RWPE2 (cell line): ENCODE results near the gene OIP5.

ENCODE experiments used
- ATAC-seq: fragments of 200-7000 bp; cut with Tn5 transposase; 3 replicates; pipeline ENCODE4 v1.9.1; 2021; ENCODE audit warnings: low read depth
- DNase-seq: peaks from one replicate; pipeline ENCODE4 v3.0.0-alpha.2; 2020; ENCODE audit warnings: low spot score
- H3K27ac ChIP-seq: fragments of 450-650 bp; 2 replicates; pipeline ENCODE4 v1.5.1; 2017; ENCODE audit warnings: mild to moderate bottlenecking; ENCODE audit not compliant: poor library complexity, severe bottlenecking
- H3K27me3 ChIP-seq: fragments of 250-450 bp; sonication (Bioruptor Pico); 2 replicates; pipeline ENCODE4 v1.5.1; 2021; ENCODE audit warnings: mild to moderate bottlenecking, moderate library complexity; ENCODE audit not compliant: insufficient read depth, poor library complexity, severe bottlenecking
- H3K36me3 ChIP-seq: fragments of 250-450 bp; sonication (Bioruptor Pico); 2 replicates; pipeline ENCODE4 v1.5.1; 2020; ENCODE audit warnings: low read depth, mild to moderate bottlenecking, moderate library complexity
- H3K4me1 ChIP-seq: fragments of 250-450 bp; sonication (Bioruptor Pico); 2 replicates; pipeline ENCODE4 v1.5.1; 2021; ENCODE audit warnings: mild to moderate bottlenecking, moderate library complexity; ENCODE audit not compliant: insufficient read depth, poor library complexity, severe bottlenecking
- H3K4me3 ChIP-seq: fragments of 250-450 bp; sonication (Bioruptor Pico); 2 replicates; pipeline ENCODE4 v1.5.1; 2021; ENCODE audit warnings: mild to moderate bottlenecking, moderate library complexity; ENCODE audit not compliant: severe bottlenecking
- H3K9me3 ChIP-seq: fragments of 250-450 bp; sonication (Bioruptor Pico); 2 replicates; pipeline ENCODE4 v1.5.1; 2021; ENCODE audit warnings: mild to moderate bottlenecking, moderate library complexity; ENCODE audit not compliant: severe bottlenecking
- CTCF ChIP-seq: fragments of 450-650 bp; IDR thresholded peaks from one replicate; pipeline ENCODE4 v1.5.1; 2017; ENCODE audit warnings: mild to moderate bottlenecking, moderate library complexity; ENCODE audit not compliant: poor library complexity, severe bottlenecking

Gene OIP5

GRCh38 chr15:41292521-41292920 lies 39.9 kb downstream of the OIP5 start:
- H3K36me3 ChIP-seq: peaks cover 87% of the 10 kb centered on the region
- no peak overlapping the region for H3K27ac ChIP-seq
- no peaks in the 10 kb centered on the region for H3K4me1 ChIP-seq
- no peak for TF ChIP-seq CTCF
- ATAC-seq: no peak
- H3K4me3 ChIP-seq: no peak overlapping the region
- H3K9me3 ChIP-seq: no peaks in the 10 kb centered on the region
- no peaks in the 10 kb centered on the region for H3K27me3 ChIP-seq
- no peak for DNase-seq

- no peak for TF ChIP-seq CTCF
- no peak for DNase-seq
- H3K9me3 ChIP-seq: no peaks in the 10 kb centered on the region
- H3K36me3 ChIP-seq: peaks cover 87% of the 10 kb centered on the region
- no peak overlapping the region for H3K4me3 ChIP-seq
- no peak overlapping the region for H3K27ac ChIP-seq
- H3K27me3 ChIP-seq: no peaks in the 10 kb centered on the region
- no peaks in the 10 kb centered on the region for H3K4me1 ChIP-seq
- ATAC-seq: no peak
Measured at GRCh38 chr15:41291065-41291631, 41.2 kb downstream of the OIP5 start.

GRCh38 chr15:41289953-41290352 lies 42.4 kb downstream of the OIP5 start:
- ATAC-seq (no peak), DNase-seq (no peak)
- no peak for TF ChIP-seq CTCF
- H3K9me3 ChIP-seq: no peaks in the 10 kb centered on the region
- H3K36me3 ChIP-seq: peaks cover 90% of the 10 kb centered on the region
- no peaks in the 10 kb centered on the region for H3K27me3 ChIP-seq
- H3K27ac ChIP-seq: no peak overlapping the region
- peaks cover 8% of the 10 kb centered on the region for H3K4me1 ChIP-seq
- H3K4me3 ChIP-seq: no peak overlapping the region

GRCh38 chr15:41288464-41288863 lies 43.9 kb downstream of the OIP5 start:
- H3K9me3 ChIP-seq: no peaks in the 10 kb centered on the region
- H3K4me1 ChIP-seq: peaks cover 9% of the 10 kb centered on the region
- TF ChIP-seq CTCF: no peak
- peaks cover 78% of the 10 kb centered on the region for H3K36me3 ChIP-seq
- H3K4me3 ChIP-seq: no peak overlapping the region
- no peak overlapping the region for H3K27ac ChIP-seq
- ATAC-seq: no peak
- no peaks in the 10 kb centered on the region for H3K27me3 ChIP-seq
- no peak for DNase-seq

GRCh38 chr15:41286665-41287333 lies 45.6 kb downstream of the OIP5 start:
- peaks cover 63% of the 10 kb centered on the region for H3K36me3 ChIP-seq
- H3K4me1 ChIP-seq: peaks cover 18% of the 10 kb centered on the region
- H3K27me3 ChIP-seq: no peaks in the 10 kb centered on the region
- H3K9me3 ChIP-seq: no peaks in the 10 kb centered on the region
- DNase-seq (no peak), ATAC-seq (no peak)
- no peak for TF ChIP-seq CTCF
- no peak overlapping the region for H3K4me3 ChIP-seq
- no peak overlapping the region for H3K27ac ChIP-seq
